Ascending aorta (tissue), 2 donors: ENCODE measurements around the gene TMEM255B. TPM values are rescaled to one million over a fixed set of nuclear protein-coding genes. Genes with fewer than 3 reads are reported as not detected.
"Not testable (repeated sequence)": the region's sequence is repeated elsewhere in the genome, so short reads cannot be mapped to it uniquely, and the experiment has no call there.

Experiments
- DNase-seq, 2 donors: peaks; one replicate each; pipeline ENCODE4 v3.0.0-alpha.2; 2019; ENCODE audit warnings: low spot score in 2 of 2
- H3K27ac ChIP-seq, 2 donors: fragments of 200-600 bp; sonication (generic); one replicate each; pipeline ENCODE4 v1.5.1; 2016 to 2017; ENCODE audit warnings: mild to moderate bottlenecking in 1 of 2
- H3K27me3 ChIP-seq: fragments of 200-600 bp; sonication (generic); one replicate; pipeline ENCODE4 v1.5.1; 2017
- H3K36me3 ChIP-seq, 2 donors: fragments of 200-600 bp; sonication (generic); one replicate each; pipeline ENCODE4 v1.5.1; 2016
- H3K4me1 ChIP-seq, 2 donors: fragments of 200-600 bp; sonication (generic); one replicate each; pipeline ENCODE4 v1.5.1; 2016 to 2017; ENCODE audit warnings: mild to moderate bottlenecking in 1 of 2
- H3K4me3 ChIP-seq, 2 donors: fragments of 200-600 bp; sonication (generic); one replicate each; pipeline ENCODE4 v1.5.1; 2016 to 2017; ENCODE audit warnings: mild to moderate bottlenecking in 1 of 2
- H3K9me3 ChIP-seq, 2 donors: fragments of 200-600 bp; sonication (generic); one replicate each; pipeline ENCODE4 v1.5.1; 2016
- CTCF ChIP-seq, 3 experiments: fragments of 200-600 bp in 2 of 3; fragments of 450-650 bp in 1 of 3; sonication (generic) in 2 of 3; IDR thresholded peaks; one replicate each; pipeline ENCODE4 v1.5.1; 2016 to 2019; ENCODE audit warnings: antibody characterized with exemption in 3 of 3, mild to moderate bottlenecking in 1 of 3, moderate library complexity in 1 of 3
- intact Hi-C: fragments of 100-400 bp; cut with DNase I; formaldehyde crosslinking; loops from one replicate; pipeline ENCODE4 v1.15.1; 2023
- total RNA-seq: library from RNA; depleted of rRNA; stranded (reverse); fragments of >200 nt; gene quantifications from one replicate; pipeline ENCODE4 v1.1.0, GENCODE V29; 2016

The TMEM255B gene
- total RNA-seq, 1 donor from 2014 or later, result 4.7 TPM

- TF ChIP-seq CTCF (IDR thresholded peaks at IDR 0.05), result no peak
- DNase-seq, result no peak
- intact Hi-C loops, result no loop called here
- no peaks in the 10 kb centered on the region for H3K4me1 ChIP-seq
- no peaks in the 10 kb centered on the region for H3K9me3 ChIP-seq
- H3K4me3 ChIP-seq, result no peak overlapping the region
- H3K27me3 ChIP-seq, result peaks cover 4% of the 10 kb centered on the region
- no peak overlapping the region for H3K27ac ChIP-seq
- no peaks in the 10 kb centered on the region for H3K36me3 ChIP-seq
Measured at GRCh38 chr13:113742445-113743120, 16.4 kb upstream of the TMEM255B start.

- intact Hi-C loops, result no loop called here
- H3K4me1 ChIP-seq, result no peaks in the 10 kb centered on the region
- DNase-seq, result no peak
- no peaks in the 10 kb centered on the region for H3K36me3 ChIP-seq
- no peaks in the 10 kb centered on the region for H3K9me3 ChIP-seq
- H3K27ac ChIP-seq, result no peak overlapping the region
- H3K4me3 ChIP-seq, result no peak overlapping the region
- no peak for TF ChIP-seq CTCF (IDR thresholded peaks at IDR 0.05)
- peaks cover 4% of the 10 kb centered on the region for H3K27me3 ChIP-seq
Measured at GRCh38 chr13:113743366-113744195, 15.4 kb upstream of the TMEM255B start.

GRCh38 chr13:113744197-113745000 lies 14.6 kb upstream of the TMEM255B start:
- H3K4me3 ChIP-seq, result no peak overlapping the region
- intact Hi-C loops, result no loop called here
- H3K27me3 ChIP-seq, result peaks cover 4% of the 10 kb centered on the region
- no peaks in the 10 kb centered on the region for H3K4me1 ChIP-seq
- no peaks in the 10 kb centered on the region for H3K36me3 ChIP-seq
- no peak overlapping the region for H3K27ac ChIP-seq
- TF ChIP-seq CTCF (IDR thresholded peaks at IDR 0.05), result no peak
- DNase-seq, result no peak
- no peaks in the 10 kb centered on the region for H3K9me3 ChIP-seq

DNA sequence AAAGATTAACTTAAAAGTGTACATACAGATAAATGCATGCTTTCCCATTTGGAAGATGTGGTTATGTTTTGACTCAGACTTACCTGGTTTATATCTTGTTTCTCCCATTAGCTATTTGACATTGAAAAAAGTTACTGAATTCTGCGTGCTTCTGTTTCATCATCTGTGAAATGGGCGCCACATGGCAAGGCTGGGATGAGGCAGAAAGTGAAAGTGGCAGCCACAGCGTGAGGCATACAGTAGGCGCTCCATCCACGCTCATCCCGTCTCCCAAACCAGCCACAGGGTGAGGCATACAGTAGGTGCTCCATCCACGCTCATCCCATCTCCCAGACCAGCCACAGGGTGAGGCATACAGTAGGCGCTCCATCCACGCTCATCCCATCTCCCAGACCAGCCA lies 14.0 kb upstream of the TMEM255B start:
- no peaks in the 10 kb centered on the region for H3K36me3 ChIP-seq
- no peak overlapping the region for H3K4me3 ChIP-seq
- H3K4me1 ChIP-seq, result no peaks in the 10 kb centered on the region
- no peak overlapping the region for H3K27ac ChIP-seq
- no peaks in the 10 kb centered on the region for H3K9me3 ChIP-seq
- TF ChIP-seq CTCF (IDR thresholded peaks at IDR 0.05), result no peak
- peaks cover 4% of the 10 kb centered on the region for H3K27me3 ChIP-seq
- no peak for DNase-seq
- intact Hi-C loops, result no loop called here

- H3K27me3 ChIP-seq, H3K27ac ChIP-seq, intact Hi-C loops, H3K4me1 ChIP-seq, H3K4me3 ChIP-seq, DNase-seq, H3K36me3 ChIP-seq, H3K9me3 ChIP-seq: not testable (repeated sequence)
Measured at GRCh38 chr13:113745500-113746142, 13.4 kb upstream of the TMEM255B start.
